HG02642 (cell line): ENCODE results near the gene FRS2.
"Not testable (repeated sequence)": the region's sequence is repeated elsewhere in the genome, so short reads cannot be mapped to it uniquely, and the experiment has no call there.

Source experiments
- ATAC-seq: cut with Tn5 transposase; IDR thresholded peaks from one replicate; pipeline ENCODE4 v1.9.1; 2021; ENCODE audit warnings: mild to moderate bottlenecking; ENCODE audit not compliant: unreplicated experiment, poor library complexity

FRS2 gene, protein sequence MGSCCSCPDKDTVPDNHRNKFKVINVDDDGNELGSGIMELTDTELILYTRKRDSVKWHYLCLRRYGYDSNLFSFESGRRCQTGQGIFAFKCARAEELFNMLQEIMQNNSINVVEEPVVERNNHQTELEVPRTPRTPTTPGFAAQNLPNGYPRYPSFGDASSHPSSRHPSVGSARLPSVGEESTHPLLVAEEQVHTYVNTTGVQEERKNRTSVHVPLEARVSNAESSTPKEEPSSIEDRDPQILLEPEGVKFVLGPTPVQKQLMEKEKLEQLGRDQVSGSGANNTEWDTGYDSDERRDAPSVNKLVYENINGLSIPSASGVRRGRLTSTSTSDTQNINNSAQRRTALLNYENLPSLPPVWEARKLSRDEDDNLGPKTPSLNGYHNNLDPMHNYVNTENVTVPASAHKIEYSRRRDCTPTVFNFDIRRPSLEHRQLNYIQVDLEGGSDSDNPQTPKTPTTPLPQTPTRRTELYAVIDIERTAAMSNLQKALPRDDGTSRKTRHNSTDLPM

DNA sequence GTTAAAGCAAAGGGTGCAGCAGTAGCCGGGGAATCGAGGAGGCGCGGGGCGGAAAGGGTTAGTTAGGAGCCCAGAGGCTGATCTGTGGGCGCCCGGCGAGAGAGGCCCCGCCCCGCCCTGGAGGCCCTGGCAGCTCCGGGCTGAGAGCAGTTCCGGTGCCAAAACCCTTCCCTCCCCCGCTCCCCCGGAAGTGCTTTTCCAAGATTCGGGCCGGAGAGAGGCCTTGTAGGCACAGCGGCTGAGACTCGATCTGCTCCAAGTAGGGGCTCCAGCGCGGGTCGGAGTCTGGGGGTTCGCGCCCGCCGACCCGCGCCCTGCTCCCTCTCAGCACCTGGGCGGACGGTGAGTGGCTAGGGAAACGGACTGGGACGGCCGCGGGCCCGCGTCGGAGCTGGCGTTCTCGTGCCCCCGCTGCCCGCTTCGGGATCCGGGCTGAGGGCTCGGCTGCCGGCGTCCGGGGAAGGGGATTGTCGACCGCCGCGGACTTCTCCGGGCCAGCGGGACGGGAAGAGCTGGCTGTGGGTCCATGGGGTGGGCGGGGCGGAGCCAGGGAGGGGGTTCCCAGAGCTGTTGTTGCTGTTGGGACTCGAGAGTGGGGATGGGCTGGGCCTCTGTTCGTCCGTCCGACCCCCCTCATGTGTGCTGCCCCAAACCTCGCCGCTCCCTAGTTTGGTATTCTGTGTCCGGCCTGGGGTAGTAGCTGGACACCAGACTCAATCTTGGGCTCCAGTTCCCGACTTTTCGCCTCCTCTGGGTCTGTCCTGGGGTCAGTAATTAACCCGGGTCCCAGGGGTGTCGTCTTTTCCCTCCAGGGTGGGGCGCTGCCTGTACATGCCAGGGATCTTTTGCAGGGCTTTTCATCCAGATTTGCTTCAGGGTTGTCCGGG is at the start of gene FRS2:
TSS of gene FRS2 (plus strand) at position 200 of the 887 bp plus-strand sequence. CDS start 98,643 bp downstream, outside the sequence.
- peak; percentile 99 for ATAC-seq

DNA sequence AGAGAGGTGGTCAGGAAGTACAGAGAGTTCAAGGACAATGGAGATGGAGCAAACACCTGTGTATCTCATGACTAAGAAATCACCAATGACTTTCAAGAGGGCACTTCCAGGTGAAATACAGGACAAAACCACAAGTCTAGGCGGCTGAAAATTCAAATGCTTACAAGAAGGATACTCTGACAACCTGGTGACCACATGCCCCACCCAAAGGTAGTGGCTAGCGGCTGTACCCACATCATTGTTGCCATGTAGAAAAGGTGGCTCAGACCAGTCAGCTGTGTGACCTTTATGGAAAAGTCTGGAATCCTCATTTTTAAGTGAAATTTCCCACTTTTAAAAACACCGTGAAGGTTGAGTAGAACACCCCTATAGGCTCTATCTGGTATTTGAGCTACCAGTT is 48.6 kb upstream of the FRS2 start:
- ATAC-seq, result no peak

DNA sequence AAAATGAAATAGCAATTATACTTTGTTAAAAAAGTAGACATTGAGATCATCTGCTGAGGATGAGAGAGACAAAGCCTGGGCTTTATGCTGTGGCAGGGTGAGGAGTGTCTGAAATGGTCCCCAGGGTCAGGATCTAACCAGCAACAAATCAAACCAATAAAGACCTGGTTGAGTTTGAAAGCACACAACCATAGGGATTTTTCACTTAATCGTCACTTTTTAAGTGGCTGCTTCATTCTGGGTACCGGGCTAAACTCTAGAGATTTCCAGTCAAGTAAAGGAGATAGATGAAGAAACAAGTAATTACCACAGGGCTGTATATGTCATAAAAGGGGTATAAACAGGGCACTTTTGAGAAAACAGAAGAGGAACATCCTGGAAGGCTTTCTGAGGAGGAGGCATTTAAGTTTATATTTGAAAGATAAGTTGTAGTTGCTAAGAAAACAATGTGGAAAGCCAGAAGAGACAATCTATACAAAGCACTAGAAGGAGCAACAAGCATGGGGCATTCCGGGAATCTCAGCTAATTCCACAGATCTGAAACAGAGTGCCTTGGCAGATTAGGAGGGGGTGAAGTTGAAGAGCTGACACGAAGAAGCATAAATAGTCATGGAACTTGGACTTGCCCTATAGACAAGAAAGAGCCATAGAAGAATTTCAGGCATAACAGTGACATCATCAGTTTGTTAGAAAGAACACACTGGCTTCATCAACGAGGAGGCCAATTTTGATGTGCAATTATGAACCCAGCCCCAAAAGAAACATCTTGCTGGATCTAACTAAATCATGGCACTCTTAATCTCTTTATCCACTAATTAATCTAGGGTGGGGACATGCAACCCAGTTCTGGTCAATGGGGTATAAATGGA is 46.9 kb upstream of the FRS2 start:
- ATAC-seq, result no peak

DNA sequence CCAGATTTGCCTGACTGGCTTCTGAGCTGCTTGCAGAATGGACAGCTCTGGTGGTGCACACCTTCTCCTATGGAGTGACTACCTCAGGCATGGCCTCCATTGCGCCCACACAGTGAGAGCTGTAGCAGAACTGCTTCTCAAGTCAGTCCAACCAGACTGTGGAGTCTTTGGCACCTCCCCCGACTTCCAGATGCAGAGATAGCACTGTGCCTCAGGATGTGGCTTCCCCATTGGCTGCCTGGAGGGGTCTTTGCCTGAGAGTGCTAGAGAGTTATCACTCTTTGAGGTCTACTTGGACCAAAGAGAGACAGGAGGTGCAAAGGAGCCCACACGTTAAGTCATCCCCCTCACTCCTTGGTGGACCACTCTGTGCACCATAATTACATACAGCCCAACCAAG is 44.8 kb upstream of the FRS2 start:
- no peak for ATAC-seq

DNA sequence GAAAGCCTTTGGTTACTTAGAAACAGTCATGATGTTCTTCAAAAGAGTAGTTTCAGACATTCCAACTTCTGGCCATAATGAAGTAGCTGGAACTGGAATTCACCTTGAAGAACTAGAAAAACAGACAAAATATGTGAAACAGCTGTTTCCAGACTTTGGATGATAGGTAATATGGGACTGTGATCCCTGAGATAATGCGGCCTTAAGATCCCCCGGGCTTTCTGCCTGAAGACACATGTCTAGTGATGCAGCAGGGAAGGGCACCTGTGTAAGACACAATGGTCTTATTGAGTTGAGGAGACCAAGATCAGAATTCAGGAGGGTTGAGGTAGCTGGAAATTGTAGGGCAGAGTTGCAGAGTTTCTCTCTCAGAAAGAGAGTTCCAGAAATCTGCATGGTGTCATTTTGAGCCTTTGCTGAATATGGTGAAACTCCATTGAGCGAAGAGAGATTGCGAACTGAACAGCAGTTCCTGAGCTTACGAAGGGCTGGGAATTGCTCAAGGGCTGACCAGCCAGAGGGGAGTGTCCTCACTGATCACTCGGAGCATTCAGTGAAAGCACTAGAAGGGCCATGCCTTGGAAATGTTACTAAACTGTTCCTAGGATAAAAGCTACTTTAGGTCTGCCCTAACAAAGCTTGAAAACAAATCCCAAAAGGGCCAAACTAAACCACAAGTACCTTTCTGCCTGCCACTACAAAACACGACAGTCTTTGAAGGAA is 41.7 kb upstream of the FRS2 start:
- no peak for ATAC-seq

DNA sequence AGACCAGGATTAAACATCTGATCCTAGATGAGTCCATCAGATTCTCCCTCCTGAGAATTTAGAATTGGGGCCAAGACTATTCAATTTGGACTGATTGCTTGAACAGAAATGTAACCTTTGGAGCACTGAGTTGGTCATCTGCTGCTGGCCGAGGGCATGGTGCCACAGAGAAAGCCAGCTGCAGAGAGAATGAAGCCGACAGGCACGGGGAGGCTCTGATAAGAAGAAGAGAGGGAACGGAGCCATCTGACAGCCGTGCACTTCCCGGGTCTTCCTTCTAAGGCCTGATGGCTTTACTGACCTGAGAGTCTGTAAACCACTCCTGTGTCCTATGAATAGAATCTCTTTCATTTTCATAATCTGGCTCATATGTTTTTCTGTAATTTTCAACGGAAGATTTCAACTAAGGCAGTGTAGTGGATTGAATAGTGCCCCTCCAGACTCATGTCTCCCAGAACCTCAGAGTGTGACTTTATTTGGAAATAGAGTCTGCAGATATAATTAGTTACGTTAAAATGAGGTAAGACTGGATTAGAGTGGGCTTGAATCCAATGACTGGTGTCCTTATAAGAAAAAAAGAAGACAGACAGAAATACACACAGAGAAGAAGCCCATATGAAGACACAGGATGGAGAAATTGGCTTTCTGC is 39.1 kb upstream of the FRS2 start:
- ATAC-seq, result no peak

DNA sequence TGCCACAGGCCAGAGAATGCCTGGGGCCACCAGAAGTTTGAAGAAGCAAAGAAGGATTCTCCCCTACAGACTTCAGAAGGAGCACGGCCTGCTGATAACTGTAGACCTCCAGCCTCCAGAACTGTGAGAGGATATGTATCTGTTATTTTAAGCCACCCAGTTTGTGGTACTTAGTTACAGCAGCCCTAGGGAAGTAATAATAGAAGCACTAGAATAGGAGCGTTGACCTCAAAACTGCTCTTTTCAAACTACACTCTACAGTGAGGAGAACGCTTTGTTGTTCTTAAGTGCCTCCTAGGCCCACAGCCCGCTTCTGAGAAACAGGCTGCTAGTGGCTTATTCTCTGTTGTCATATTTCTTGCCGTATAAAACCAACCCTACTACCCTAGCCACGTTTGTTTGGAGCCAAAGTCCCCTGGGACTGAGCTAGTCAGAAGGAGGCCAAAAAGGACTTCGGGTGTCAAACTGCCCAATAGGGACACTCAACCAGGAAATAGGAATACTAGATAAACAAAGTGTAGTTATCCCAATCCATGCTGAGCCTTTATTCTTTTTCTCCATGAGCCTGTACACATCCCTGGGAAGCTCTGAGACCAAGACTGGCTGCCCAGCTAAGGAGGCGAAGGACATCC is 38.5 kb upstream of the FRS2 start:
- no peak for ATAC-seq

DNA sequence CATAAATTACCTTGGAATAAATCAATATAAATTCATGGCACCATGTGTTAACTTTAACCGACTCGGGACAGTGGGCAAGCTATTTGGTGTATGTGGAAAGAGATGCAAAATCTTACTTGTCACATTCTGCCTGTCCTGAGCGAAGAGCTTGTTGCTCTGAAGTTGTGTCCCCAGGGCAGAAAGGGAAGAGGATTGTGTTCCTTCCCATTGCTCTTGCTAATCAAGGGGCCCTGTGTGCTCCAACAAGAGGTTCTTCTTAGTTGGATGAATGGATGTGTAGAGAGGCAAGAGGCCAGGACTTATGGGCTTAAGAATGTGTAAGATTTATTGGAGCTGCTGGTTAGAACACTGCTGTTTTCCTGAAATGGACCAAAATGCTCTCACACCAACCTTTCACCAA is 36.5 kb upstream of the FRS2 start:
- no peak for ATAC-seq

DNA sequence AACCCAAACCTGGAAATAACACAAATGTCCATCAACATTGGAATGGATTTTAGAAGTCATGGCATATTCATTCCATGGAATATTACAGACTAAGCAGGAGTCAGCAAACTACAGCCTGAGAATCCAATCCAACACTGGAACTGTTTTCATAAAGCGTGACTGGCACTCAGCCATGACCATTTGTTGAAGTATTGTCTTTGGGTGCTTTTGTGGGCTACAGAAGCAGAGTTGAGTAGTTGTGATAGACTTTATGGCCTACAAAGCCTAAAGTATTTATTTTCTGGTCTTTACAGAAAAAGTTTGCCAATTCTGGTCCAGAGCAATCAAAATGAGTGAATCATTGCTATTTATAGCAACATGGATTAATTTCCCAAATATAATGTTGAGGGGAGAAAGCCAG is 34.5 kb upstream of the FRS2 start:
- no peak for ATAC-seq

DNA sequence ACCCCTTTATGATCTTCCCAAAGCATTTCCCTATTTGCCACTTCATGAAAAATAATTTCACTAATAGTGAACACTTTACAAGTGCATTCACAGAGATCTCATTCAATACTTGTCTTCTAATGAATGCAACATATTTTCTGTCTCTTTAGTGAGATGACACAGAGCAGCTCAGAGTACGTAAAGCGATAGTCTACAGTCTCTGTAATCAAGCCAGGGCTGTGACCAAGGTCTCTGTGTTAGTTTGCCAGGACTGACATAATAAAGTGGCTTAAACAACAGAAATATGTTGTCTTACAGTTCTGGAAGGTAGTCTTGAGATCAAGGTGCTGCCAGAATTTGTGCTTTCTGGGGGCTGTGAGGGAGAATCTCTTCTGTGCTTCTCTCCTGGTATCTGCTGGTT is 33.1 kb upstream of the FRS2 start:
- ATAC-seq, result no peak

DNA sequence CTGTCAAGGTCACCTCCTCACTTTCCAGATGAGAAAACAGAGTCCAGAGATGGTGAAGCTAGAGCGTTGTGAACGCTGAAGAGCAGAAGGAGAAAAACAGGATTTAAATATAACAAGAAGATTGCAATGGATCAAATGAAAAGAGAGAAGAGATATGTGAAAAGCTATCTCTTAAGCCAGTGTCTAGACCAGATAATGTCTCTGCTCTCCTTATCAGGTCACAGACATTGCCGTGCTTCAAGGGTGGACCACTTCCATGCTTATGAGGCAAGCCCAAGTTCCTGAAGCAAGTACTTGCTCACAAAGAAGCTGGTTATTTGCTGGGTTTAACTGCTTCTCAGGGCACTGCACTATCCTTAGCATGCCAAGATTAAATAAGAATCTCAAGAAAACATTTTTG is 31.6 kb upstream of the FRS2 start:
- no peak for ATAC-seq

DNA sequence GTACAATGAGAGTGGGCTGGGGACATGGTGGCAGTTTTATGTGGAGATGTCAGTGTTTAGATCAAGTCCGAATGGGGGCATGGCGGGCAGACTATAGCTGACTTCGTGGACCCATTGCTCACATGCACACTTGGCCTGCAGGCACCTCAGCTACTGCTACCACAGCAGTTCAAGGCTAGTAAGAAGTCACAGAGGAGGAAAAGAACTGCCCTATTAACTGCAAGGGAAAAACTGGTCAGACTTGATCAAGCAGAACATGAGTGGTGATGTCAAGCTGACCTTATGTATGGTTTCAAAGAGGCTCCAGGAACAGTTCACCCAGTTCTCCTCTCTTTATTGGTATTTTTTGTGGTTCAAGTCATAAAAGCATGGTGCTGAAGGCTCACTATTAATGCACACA is 30.2 kb upstream of the FRS2 start:
- ATAC-seq, result no peak

DNA sequence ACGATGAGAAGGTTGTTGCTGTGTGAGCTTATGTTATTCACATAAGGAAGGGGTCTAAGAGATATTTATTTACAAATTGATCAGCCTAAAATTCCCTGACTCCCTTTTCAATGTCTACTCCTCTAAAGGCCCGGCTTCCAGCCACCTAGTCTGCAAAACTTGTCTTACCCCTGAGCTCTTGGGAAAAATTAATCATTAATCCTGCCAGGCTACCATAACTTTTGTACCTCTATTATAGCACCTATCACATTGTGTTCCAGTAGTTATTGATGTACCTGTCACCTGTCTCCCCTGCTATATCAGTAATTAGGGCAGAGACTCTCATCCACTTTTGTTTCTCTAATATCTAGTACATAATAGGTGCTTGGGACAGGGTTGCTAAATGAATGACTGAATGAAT is 29.3 kb upstream of the FRS2 start:
- no peak for ATAC-seq

DNA sequence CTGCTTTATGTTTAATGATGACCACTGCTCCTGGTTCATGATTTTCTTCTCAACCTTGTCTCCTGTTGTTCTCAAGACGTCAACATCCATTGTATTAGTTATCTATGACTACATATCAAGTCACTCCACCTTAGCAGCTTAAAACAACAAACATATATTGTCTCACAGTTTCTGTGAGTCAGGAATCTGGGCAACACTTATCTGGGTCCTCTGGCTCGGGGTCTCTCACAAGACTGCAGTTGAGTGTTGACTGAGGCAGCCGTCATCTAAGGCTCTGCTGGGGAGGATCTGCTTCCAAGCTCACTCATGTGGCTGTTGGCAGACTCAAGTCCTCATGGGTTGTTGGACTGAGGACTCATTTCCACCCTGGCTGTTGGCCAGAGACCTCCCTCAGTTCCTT is 27.3 kb upstream of the FRS2 start:
- ATAC-seq, result no peak

DNA sequence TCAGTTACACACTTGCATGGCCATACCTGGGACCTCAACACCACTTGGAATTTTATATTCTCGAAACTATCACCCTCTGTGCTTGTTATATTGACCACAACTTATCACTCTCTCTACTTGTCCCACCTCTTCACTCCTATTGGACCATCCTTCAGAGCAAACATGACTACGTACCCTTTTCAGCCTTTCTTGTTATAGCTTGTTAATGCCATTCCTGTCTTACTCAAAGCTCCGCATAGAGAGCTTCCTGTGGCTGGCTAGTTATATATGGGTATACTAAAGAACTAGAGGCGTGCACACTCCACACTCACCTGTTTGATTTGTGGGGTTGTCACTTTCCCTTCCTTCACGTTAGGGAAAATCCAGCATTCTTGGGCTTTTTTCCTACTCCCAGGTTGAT is 26.3 kb upstream of the FRS2 start:
- ATAC-seq, result no peak

DNA sequence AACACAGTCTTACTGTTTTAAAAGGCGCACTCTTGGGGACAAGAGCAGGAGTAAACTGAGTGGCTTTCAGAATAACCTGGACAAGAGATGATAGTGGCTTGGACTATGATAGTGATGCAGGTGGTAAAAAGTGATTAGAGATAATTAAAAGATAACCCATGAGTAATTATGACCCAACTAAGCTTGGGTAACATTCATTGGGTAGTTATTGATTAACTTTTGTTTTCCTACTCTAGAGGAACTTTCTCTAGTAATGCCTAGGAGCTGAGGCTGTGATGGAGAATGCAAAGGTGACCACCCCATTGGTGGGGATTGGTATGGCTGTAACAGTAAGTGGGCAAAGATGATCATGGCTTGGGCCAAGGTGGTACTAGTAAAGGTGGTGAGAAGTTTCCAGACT is 22.3 kb upstream of the FRS2 start:
- ATAC-seq, result no peak

DNA sequence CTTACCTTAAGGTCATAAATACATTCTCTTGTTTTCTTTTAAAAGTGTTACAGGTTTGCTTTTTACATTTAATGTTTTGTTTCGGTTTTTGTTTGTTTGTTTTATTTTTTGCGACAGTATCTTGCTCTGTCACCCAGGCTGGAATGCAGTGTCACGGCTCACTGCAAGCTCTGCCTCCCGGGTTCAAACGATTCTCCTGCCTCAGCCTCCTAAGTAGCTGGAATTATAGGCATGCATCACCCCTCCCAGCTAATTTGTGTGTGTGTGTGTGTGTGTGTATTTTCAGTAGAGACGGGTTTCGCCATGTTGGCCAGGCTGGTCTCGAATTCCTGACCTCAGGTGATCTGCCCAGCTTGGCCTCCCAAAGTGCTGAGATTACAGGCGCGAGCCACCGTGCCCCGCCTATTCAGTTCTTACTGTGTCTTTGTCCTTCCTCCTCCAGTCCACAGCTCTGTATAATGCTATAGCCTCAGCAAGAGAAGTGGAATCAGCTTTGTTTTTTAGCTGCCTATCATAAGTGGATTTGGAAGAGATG is 17.5 kb upstream of the FRS2 start:
- ATAC-seq, result not testable (repeated sequence)

DNA sequence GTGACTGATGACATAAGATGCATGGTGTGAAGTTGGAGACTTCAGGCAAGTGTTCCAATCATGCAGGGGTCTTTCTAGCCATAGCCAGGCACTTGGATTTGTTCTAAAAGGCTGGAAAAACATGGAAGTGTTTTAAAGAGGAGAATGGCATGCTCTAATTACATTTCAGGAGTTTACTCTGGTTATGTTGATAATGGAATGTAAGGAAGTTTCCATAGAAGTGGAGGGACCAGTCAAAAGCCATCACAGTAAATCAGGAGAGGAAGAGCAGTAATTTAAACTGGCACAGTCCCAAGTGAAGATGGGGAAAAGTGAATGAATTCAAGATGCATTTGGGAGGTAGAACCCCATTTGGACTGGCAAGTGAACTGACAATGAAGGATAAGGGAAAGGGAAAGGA is 13.9 kb upstream of the FRS2 start:
- no peak for ATAC-seq

DNA sequence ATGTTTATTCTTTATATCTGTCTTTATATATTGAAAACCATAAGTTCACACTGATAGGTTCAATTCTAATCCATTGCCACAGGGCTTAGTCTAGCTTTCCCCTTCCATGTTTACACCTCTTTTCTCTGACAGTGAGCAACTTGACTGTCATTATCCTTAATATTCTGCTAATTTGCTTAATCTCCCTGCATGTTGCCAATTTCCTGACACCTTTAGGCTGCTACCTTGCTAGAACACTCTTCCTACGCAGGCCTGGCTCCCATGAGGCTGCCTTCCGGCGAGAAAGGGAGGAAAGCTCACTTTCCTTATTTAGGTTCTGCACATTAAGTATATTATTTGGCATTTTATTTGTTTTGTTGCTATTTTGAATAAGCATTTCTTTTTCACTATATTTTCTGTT is 12.8 kb upstream of the FRS2 start:
- ATAC-seq, result no peak
